SKM-1 (cell line): Measurements from ENCODE around the gene SH2D4B.

Source experiments
- DNase-seq: peaks from one replicate; lab custom pipeline; 2025; ENCODE audit not compliant: unreplicated experiment; lab: John Stamatoyannopoulos, UW

The SH2D4B gene

DNA sequence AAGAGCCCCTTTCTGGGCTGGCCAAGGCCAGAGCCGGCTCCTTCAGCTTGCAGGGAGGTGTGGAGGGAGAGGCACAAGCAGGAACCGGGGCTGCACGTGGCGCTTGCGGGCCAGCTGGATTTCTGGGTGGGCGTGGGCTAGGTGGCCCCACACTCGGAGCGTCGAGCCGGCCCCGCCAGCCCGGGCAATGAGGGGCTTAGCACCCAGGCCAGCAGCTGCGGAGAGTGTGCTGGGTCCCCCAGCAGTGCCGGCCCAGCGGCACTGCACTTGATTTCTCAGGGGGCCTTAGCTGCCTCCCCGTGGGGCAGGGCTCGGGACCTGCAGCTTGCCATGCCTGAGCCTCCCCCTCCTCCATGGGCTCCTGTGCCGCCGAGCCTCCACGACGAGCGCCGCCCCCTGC lies 48.1 kb downstream of the SH2D4B start:
- DNase-seq = no peak

DNA sequence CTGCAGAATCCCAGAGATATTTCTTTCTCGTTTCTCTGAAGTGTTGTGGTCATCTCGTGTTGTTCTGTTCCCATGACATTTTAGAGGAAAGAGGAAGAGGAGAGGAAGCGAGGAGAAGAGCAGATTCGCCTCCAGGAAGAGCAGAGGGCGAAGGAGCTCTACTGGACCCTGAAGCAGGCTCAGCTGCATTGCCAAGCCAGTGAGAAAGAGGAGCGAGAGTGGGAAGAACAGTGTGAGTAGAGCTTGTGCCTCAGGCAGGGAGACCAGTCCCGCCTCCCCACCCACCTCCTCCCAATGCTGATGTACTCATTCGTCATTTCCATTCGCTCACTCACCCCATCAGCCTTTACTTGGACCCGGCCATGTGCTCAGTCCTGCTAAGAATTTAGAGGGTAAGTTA lies 50.8 kb downstream of the SH2D4B start:
- no peak for DNase-seq

DNA sequence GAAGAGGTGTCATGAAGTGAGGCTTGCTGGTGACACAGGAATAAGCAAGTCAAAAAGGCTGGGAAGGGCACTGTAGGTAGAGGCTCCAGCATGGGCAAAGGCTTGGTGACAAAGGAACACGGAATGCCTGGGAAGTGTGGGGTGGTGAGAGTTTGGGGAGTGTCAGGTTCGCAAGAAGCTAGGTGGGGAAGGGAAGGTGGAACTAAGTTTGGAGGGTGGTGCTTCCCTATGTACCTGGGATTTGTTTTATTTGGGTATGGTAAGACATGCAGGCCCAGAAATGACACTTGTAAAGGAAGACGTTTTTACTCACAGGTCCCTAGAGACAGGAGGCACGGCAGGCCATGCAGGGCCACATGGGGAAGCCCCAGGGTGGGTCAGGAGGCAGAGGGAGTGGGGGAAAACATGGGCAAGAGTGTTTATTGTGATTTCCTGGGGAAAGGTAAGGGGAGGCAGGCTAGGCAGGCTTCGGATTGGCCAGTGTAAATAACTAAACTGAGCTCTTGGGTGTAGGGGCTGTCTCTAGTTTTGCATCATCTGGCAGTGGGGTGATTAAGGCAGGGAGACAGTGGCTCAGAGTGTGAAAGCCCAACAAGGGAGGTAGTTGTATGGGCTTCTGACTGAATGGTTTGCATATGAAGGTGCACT lies 52.1 kb downstream of the SH2D4B start:
- no peak for DNase-seq

DNA sequence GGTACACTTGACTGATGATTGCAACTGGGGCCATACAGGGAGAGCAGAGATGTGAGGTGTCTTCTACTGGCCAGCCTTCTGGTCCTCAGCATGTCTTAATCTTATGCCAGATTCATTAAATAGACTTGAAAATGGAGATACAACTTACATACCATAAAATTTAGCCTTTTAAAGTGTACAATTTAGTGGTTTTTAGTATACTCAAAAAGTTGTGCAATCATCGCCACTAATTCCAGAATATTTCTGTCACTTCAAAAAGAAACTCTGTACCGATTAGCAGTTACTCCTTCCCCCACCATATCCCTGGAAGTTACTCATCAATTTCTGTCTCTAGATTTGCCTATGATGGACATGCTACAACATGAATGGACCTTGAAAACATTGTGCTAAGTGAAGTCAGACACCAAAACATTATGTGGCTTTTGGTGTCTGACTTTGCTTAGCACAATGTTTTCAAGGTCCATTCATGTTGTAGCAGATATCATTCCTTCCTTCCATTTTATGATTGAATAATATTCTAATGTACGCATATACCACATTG lies 53.0 kb downstream of the SH2D4B start:
- DNase-seq = no peak

DNA sequence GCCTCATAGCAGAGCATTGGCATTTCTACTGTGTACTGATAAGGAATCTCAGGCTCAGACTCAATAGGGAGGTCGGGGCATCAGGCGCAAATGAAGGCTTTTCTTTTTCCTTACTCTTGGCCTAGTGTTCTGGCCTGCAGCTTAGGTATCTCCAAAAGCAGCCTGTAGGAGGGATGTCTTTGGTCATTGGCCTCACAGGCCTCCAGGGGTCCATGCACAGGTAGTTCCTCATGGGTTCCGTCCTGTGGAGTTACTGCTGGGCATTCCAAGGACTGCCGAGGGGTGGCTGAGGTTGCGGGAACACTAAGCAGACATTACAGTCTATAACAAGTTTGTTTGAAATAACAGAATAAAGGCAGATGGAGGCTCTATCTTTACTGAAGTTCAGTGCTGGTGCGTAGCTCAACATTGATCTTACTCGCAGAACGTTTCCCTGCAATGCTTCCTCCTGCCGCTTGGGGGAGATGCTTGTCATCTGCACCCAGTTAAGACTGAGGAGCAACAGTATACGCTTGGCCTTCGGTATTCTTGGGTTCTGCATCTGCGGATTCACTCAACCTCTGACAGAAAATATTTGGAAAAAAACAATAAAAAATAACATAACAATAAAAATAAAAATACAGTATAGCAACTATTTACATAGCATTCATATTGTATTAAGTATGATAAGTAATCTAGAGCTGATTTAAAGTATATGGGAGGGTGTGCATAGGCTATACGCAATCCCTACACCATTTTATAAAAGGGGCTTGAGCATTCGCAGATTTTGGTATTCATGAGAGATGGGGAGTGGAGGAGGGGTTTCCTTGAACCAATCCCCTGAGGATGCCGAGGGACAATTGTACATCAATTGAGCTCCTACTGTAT lies 58.9 kb downstream of the SH2D4B start:
- DNase-seq = peak; percentile 63

DNA sequence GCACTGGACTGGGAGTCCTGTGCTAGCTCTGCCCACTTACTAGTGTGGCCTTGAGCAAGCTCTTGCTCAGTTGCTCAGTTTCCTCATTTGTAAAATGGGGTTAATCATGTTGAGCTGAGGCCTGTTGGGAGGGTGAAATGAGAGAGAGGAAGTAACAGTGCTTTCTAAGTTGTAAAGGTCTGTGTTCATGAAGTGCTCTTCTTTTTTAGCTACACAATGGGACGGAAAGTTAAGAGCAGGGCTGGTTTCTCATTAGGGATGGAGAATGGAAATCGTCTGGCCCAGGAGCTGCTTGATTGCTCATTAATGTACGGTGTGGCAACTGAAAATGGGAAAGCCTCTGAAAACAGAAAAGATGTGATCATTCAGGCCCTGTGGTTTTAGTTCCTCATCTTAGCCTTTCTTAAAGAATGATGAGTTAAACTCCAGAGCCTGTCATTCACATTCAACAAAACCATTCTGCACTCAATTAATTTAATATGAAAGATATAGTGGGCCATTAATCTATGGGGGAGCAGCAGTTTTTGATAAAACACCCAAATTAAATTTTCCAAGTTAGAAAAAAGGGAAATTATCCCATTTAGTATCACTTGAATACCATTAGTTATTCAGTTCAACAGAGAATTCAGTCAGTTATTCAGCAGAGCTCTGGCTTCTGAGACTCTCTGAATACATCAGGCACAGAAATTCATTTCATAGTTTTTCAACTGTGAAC lies 60.5 kb downstream of the SH2D4B start:
- DNase-seq = peak; percentile 73

DNA sequence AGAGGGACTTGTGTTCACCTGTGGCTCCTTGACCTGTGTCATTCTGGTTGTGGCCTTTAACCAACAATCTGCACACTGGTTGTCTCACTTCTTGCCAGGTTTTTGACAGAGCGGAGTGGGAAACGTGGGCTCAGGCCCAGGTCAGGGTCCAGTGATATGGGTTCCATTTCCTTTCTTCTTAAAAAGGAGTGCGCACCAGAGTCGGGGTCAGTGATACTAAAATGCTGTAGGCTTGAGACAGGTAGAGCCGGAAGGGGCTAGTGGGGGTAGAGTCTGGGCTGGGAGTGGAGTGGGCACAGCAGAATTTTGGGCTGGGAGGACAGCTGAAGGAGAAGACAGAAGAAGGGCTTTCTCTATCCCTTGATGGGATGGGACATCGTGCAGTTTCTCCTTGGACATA lies 61.2 kb downstream of the SH2D4B start:
- DNase-seq = no peak

DNA sequence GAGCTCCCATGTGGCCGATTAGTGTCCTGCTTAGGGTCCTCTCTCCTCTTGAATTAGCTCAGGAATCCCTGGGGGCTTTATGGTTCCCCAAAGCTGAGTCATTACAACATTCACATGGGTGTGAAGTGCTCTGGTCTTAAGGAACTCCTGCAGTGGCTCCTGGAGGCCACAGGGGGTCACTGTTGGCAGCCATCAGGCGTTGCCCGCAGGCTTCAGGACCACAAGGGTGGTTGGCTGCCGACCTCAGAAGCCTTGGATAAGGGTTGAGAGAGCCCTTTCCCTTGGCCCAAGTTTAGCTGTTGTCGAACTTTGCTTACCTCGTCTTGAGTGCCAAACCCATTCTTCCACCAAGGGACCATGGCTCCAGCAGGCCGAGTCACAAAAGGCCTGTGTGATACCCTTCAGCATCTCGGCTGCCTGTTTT lies 61.7 kb downstream of the SH2D4B start:
- peak; percentile 51 for DNase-seq

DNA sequence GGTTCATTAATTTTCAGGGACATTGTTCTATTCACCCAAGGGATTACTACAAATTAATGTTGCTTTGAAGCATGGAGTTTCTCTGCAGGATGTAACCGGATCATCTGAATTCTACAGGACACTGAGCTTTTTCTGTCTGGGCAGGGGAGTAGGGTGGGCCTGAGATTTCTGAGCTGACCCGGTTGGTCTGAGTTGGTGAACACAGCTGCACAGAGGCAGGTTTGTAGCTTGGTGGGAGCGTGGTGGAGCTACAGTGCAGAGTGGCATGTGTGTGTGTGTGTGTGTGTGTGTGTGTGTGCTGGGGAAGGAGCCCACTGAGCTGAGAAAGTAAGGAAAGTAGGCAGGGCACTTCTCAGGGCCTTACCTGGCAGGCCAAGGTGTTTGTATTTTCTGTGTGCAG lies 62.6 kb downstream of the SH2D4B start:
- no peak for DNase-seq

DNA sequence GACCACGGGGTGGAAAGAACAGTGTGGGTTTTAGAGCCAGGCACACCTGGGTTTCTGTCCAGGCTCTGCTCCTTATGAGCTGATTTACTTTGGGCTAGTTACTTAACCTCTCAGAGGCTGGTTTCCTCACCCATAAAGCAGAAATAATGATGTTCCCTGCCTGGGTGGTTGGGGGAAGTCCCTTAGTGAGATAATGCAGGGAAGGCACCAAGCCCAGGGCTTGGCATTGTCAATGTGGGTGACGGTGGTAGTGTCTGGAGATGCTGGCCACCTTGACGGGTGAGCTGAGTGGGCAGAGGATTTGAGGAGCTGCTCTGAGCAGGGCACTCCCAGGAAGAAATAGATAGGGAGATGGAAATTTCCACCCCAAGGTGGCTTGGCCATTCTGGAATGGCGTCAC lies 65.2 kb downstream of the SH2D4B start:
- DNase-seq = no peak

DNA sequence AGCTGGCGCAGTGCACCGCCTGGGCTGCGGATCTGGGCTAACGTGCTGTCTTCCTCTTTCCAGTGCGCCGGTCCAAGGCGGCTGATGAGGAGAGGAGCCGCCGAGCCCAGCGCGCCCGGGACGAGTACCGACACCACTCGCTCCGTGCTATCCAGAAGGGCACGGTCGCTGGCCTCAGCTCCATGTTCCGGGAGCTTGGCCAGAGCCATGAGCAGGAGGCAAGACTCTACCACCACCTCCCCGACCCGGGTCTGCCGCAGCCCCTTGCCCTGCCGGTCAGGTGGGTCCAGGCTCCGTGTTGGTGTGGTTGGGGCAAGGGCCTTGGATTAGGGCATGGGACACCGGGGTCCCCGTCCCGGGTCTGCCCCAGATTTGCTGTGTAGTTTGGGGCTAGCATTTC lies 65.8 kb downstream of the SH2D4B start:
- DNase-seq = no peak

DNA sequence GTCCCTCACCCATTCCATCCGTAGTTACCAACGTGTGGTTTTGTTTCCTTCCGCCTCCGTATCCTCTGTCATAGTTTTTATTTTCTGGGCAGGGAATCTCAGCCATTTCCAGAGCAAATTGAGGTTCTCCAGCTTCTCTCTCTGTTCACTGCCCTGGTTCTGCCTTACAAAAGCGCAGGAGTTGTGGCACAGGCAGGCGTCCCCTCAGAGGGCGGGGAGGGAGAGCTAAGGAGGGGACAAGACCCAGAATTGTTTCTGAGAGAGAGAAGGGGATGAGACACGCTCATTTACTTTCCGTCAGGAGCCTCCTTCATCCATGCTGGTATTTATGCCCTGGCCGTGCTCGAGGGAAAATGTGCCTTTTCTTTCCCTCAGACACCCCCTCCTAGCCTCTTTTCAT lies 71.0 kb downstream of the SH2D4B start:
- no peak for DNase-seq

DNA sequence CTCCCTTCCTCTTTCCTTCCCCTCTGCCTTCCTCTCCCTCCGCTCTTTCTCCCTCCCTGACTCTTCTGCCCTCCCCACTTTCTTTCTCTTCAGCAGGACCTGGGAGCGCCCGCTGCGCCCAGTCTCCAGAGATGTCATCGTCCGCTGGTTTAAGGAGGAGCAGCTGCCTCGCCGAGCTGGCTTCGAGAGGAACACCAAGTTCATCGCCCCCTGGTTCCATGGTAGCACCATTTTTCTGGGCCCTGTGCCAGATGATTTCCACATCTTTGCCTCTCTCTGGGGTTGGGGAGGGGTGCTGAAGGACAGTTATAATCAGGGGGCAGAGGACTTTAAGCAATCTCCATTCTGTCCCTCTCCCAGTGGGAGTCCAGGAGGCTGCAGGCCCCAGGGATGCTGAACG lies 71.6 kb downstream of the SH2D4B start:
- no peak for DNase-seq

DNA sequence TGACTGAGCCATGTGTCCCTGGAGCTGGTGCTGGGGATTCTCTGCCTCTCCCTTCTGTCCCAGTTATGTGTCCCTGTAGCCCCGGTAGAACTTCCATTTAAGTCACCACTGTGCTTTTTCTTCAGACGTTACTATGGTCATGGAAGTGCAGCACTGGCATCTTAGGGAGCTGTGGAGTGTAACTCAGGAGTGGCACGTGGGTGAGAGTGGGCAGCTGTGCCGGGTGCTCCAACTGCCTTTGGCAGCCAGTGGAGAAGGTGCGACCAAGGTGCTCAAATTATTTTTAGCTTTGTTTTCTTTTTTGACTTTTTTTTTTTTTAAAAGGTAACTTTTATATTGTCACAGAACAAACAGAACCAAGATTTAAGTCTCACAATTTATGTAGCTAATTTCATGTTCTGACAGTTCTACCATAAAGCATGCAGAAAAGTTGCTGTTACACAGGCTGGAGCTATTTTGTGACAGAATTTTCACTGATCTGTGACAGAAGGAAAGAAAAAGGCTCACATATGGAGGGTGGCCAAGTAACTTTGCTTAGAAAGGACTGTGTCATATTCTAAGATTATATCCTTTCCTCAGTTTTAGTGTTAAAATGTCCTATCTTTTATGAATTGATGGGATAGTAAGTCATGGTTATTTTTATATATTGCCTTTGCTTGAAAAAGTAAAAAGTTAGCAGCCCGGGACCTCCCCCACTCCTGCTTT lies 73.9 kb downstream of the SH2D4B start:
- no peak for DNase-seq

DNA sequence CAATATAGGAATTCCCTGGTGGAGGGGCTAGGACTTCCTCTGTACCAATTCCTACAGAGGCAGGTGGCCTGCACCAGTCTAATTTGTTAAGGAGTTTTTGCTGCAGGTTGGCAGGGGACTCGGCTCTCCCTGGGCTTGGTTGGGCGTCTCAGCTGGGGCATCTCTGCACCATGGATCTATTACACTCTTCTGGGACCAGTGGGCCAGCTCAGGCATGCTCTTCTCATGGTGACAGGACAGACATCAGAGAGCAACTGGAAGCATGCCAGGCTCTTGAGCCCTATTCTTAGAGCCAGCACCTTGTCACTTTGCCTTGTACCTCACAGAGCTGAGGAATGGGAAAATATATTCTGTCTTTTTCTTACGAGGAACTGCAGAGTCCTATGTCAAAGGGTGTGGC lies 74.6 kb downstream of the SH2D4B start:
- no peak for DNase-seq

DNA sequence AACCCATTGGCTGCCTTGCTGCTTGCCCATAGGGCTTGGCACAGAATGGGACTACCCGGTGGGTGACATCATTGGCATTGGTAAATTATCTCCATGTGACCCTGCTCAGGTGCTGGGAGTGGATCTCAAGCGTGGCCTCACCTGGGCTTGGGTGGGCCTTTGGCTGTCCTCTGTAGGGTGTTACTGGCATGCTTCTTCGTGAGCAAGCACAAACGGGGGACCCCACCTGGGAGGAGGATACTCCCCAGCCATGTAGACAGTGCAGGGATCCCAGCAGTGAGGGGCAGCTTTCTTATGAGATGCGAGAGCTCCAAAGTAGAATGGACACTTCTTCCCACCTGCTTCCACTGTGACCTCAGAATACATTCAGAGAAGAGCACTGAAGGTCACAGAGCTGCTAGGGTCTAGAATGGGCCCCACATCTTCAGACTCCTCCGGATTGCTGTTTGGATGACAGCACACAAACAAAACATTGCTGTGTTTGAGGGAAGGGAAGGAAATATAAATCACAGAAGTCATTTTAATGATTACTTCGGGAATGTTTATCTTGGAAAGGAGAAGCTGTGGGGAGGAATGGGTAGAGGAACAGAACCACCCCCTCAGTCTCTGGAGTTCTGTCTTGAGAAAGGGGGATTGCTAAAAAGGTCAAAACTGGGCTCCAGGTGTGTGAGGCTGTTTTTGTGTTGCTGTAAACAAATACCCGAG lies 75.9 kb downstream of the SH2D4B start:
- DNase-seq = no peak

DNA sequence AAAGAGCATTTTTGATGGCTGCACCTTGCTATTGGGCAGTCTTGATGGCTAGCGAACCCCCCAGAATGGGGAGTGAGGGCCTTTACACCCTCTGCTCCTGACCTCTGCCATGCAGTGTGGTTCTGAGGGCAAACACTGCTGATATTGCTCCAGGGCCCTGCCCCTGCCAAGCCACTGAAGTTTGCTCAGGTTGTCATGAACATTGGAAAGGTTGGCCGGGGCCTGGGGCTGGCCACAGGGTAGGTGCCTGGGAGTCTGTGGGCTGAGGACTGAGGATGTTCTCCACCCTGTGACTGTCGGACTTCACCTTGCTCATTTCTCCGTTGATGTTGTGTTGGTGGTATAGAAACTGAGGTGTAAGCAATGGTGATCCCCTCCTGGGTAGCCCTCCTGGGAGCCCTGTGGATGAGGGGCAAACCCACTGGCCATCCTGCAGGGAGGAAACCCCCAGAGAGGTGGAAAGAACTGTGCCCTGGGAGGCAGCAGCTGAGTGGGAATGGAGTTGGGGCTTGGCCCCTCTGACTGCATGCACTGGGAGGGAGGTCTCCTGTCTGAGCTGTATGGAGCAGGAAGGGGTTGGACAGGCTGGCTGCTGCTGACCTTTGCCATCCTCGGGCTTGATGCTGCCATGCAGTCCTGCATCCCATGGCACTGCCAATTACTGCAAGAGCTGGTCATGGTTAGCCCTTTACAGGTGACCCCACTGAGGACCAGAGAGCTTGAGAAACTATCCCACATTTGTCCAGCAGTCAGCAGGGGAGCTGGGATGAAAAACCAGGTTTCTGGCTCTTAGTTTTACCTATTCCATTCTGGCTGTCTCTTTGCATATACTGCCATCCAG lies 77.1 kb downstream of the SH2D4B start:
- no peak for DNase-seq

DNA sequence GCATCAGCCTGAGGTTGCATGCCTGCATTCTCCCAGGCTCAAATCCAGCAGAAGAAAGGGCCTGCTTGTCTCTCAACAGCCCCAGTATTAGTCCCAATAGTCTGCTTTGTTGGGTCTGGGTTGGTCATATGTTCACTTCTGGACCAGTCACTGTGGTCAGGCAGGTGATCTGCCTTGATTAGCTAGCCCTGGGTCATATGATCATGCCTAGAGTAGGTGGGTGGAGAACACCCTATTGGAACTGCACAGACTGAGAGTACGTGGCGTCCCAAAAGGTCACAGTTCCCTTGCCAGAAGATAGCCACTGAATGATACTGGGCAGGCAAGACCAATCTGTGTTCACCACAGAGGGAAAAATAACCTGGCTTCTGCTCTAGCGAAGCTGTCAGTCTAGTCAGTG lies 80.1 kb downstream of the SH2D4B start:
- no peak for DNase-seq

DNA sequence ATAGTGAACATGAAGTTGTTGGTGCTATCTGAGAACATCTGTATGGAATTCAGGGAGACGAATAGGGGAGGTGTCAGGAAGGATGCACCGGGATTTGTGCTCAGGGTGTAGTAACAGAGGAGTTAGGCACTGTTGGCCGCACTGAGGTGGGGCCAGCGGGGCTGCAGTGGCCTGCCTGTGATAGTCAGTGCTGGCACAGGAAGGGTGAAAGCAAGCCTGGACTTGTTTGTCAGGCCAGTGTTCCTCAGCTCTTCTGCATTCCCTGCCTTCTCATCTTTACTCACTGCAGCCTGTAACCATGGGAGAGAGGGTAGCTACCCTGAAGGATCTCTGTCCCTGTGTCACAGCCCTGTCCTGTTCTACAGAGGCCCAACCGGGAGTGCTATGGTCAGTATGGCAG lies 81.3 kb downstream of the SH2D4B start:
- no peak for DNase-seq

DNA sequence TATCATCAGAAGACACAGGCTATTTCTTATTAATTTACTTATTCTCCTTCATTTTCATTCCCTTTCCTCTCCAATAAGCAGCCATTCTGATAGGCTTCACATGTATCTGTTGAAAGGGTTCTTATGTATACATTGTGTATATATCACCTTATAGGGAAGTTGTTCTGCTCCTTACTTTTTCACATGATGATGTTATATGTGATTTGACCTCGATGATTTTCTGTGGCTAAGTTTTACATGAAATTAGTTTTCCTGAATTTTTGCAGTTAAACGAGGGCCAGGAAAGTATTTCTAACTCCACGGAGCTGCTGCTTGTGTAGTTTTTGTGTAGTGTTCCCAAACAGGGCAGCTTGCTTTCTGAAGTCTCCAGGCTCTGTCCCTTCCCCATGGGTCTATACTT lies 84.5 kb downstream of the SH2D4B start:
- no peak for DNase-seq
